Activated CD4-positive, alpha-beta T cell treated with anti-CD3 and anti-CD28 coated beads, Interleukin-2, Interleukin-6, amounts not matched to agents 100 ng/mL and 50 ng/mL, durations not matched to agents 16 hours and 8 hours (primary cell): ENCODE results near the gene ADK.
"Not testable (repeated sequence)": the region's sequence is repeated elsewhere in the genome, so short reads cannot be mapped to it uniquely, and the experiment has no call there.

Source experiments
- DNase-seq: peaks from one replicate; pipeline ENCODE4 v3.0.0-alpha.2; 2020

ADK gene

GRCh38 chr10:74500816-74501215 lies 349.8 kb downstream of the ADK start:
- no peak for DNase-seq

GRCh38 chr10:74502963-74503608 lies 352.1 kb downstream of the ADK start:
- peak; percentile 56 for DNase-seq

GRCh38 chr10:74507951-74508350 lies 356.9 kb downstream of the ADK start:
- DNase-seq: no peak

GRCh38 chr10:74510594-74510993 lies 359.6 kb downstream of the ADK start:
- DNase-seq: no peak

- no peak for DNase-seq
Measured at GRCh38 chr10:74511051-74511450, 360.0 kb downstream of the ADK start.

- DNase-seq: no peak
Measured at GRCh38 chr10:74514322-74514721, 363.3 kb downstream of the ADK start.

GRCh38 chr10:74518061-74518460 lies 367.0 kb downstream of the ADK start:
- no peak for DNase-seq

GRCh38 chr10:74521526-74521925 lies 370.5 kb downstream of the ADK start:
- DNase-seq: no peak

GRCh38 chr10:74523199-74523598 lies 372.2 kb downstream of the ADK start:
- no peak for DNase-seq

- no peak for DNase-seq
Measured at GRCh38 chr10:74525885-74526284, 374.9 kb downstream of the ADK start.

- not testable (repeated sequence) for DNase-seq
Measured at GRCh38 chr10:74527611-74528010, 376.6 kb downstream of the ADK start.

- DNase-seq: no peak
Measured at GRCh38 chr10:74529205-74529604, 378.2 kb downstream of the ADK start.

- no peak for DNase-seq
Measured at GRCh38 chr10:74530981-74531380, 380.0 kb downstream of the ADK start.

- DNase-seq: no peak
Measured at GRCh38 chr10:74539317-74539716, 388.3 kb downstream of the ADK start.

GRCh38 chr10:74541375-74541774 lies 390.4 kb downstream of the ADK start:
- no peak for DNase-seq

GRCh38 chr10:74542077-74542476 lies 391.1 kb downstream of the ADK start:
- DNase-seq: no peak

- DNase-seq: no peak
Measured at GRCh38 chr10:74543276-74543675, 392.3 kb downstream of the ADK start.

- DNase-seq: no peak
Measured at GRCh38 chr10:74544106-74544505, 393.1 kb downstream of the ADK start.

GRCh38 chr10:74548676-74549075 lies 397.7 kb downstream of the ADK start:
- DNase-seq: no peak

GRCh38 chr10:74556072-74556705 lies 405.2 kb downstream of the ADK start:
- DNase-seq: no peak

GRCh38 chr10:74557098-74557497 lies 406.1 kb downstream of the ADK start:
- no peak for DNase-seq

- no peak for DNase-seq
Measured at GRCh38 chr10:74558403-74558802, 407.4 kb downstream of the ADK start.

- DNase-seq: no peak
Measured at GRCh38 chr10:74558897-74559296, 407.9 kb downstream of the ADK start.

- not testable (repeated sequence) for DNase-seq
Measured at GRCh38 chr10:74568896-74569295, 417.9 kb downstream of the ADK start.

- DNase-seq: not testable (repeated sequence)
Measured at GRCh38 chr10:74573497-74573896, 422.5 kb downstream of the ADK start.
